Panc1 (cell line): ENCODE measurements around the gene EPHA6. TPM values are rescaled to one million over a fixed set of nuclear protein-coding genes. Genes with fewer than 3 reads are reported as not detected.

Experiments
- ATAC-seq: fragments of 200-7000 bp; cut with Tn5 transposase; 2 replicates; pipeline ENCODE4 v1.9.1; 2020; ENCODE audit warnings: mild to moderate bottlenecking, moderate library complexity
- BruUV-seq: library from RNA; stranded (reverse); fragments of 400-500 nt; replicated peaks from 2 replicates; lab custom pipeline; 2021; lab: Mats Ljungman, UMichigan
- CTCF ChIA-PET: fragments of 300-600 bp; sonication (Branson Sonifier 250); formaldehyde crosslinking; loops from one replicate; lab custom pipeline; 2022; ENCODE audit warnings: antibody characterized with exemption; lab: Charles Lee
- POLR2A ChIA-PET: fragments of 300-600 bp; sonication (Branson Sonifier 250); formaldehyde crosslinking; loops from one replicate; lab custom pipeline; 2022; ENCODE audit warnings: antibody characterized with exemption; lab: Charles Lee
- DNase-seq: peaks from one replicate; pipeline ENCODE4 v3.0.0-alpha.2; 2010; ENCODE audit warnings: low read depth, low spot score
- H3K27ac ChIP-seq: 2 replicates; pipeline ENCODE4 v1.5.1; 2011; ENCODE audit warnings: mild to moderate bottlenecking, low read length, inconsistent platforms
- H3K27me3 ChIP-seq: fragments of 200-500 bp; sonication (Bioruptor generic); 2 replicates; pipeline ENCODE4 v1.6.0; 2014; ENCODE audit warnings: low read length, inconsistent platforms; ENCODE audit not compliant: control insufficient read depth, insufficient read depth
- H3K36me3 ChIP-seq: fragments of 200-500 bp; sonication (Bioruptor generic); 2 replicates; pipeline ENCODE4 v1.5.1; 2014; ENCODE audit warnings: inconsistent platforms, mild to moderate bottlenecking, low read length, moderate library complexity; ENCODE audit not compliant: control insufficient read depth, insufficient read depth
- H3K4me1 ChIP-seq: 2 replicates; pipeline ENCODE4 v1.5.1; 2011; ENCODE audit warnings: inconsistent platforms, mild to moderate bottlenecking, low read length, moderate library complexity; ENCODE audit not compliant: control insufficient read depth, insufficient read depth
- H3K4me3 ChIP-seq, 2 experiments: 2 replicates each; pipeline ENCODE4 v1.5.1; 2011 to 2012; ENCODE audit warnings: low read depth in 2 of 2, low read length in 2 of 2, mild to moderate bottlenecking in 2 of 2, inconsistent platforms in 1 of 2, moderate library complexity in 1 of 2
- H3K9me3 ChIP-seq: fragments of 200-500 bp; sonication (Bioruptor generic); 2 replicates; pipeline ENCODE4 v1.5.1; 2014; ENCODE audit warnings: low read depth, mild to moderate bottlenecking, inconsistent platforms, low read length, moderate library complexity; ENCODE audit not compliant: control insufficient read depth, insufficient read depth
- CTCF ChIP-seq: fragments of 450-650 bp; IDR thresholded peaks from 2 replicates; pipeline ENCODE4 v1.5.1; 2017; ENCODE audit warnings: mild to moderate bottlenecking
- POLR2AphosphoS5 ChIP-seq: IDR thresholded peaks from 2 replicates; pipeline ENCODE4 v1.6.1; 2012; ENCODE audit warnings: mild to moderate bottlenecking, low read depth, low read length, moderate library complexity
- REST ChIP-seq, 2 experiments: IDR thresholded peaks; 2 replicates each; pipeline ENCODE4 v1.6.1; 2011 to 2012; ENCODE audit warnings: low read depth in 2 of 2, control low read depth in 1 of 2, low read length in 1 of 2, mild to moderate bottlenecking in 1 of 2, moderate library complexity in 1 of 2; ENCODE audit not compliant: insufficient read depth in 1 of 2
- SIN3A ChIP-seq: IDR thresholded peaks from 2 replicates; pipeline ENCODE4 v1.6.1; 2012; ENCODE audit warnings: low read depth, mild to moderate bottlenecking, low read length, moderate library complexity, borderline replicate concordance; ENCODE audit not compliant: insufficient read depth
- TCF7L2 ChIP-seq: IDR thresholded peaks from 2 replicates; pipeline ENCODE4 v1.6.1; 2011; ENCODE audit warnings: mild to moderate bottlenecking, low read depth, low read length, inconsistent platforms
- in situ Hi-C: cut with HindIII; loops from 2 replicates; pipeline ENCODE4 v1.10.0; 2016; ENCODE audit warnings: low sequenced_read_pairs, low pct_unique_long_range_greater_than_20kb
- intact Hi-C: fragments of 100-400 bp; cut with micrococcal nuclease; formaldehyde crosslinking; loops from one replicate; pipeline ENCODE4 v1.10.0; 2022; ENCODE audit not compliant: unreplicated experiment
- total RNA-seq: library from RNA; stranded (reverse); gene quantifications from one replicate; pipeline ENCODE4 v1.2.1, GENCODE V29; 2021; ENCODE audit not compliant: unreplicated experiment

Gene EPHA6
- total RNA-seq, 1 experiment from 2014 or later: 0.57 TPM

GRCh38 chr3:97197083-97197482 is 382.7 kb downstream of the EPHA6 start:
- H3K4me1 ChIP-seq: no peaks in the 10 kb centered on the region
- no peak for ATAC-seq
- H3K27me3 ChIP-seq: no peaks in the 10 kb centered on the region
- BruUV-seq: no TSS peak
- in situ Hi-C loops (no loop called here), intact Hi-C loops (no loop called here)
- H3K9me3 ChIP-seq: no peaks in the 10 kb centered on the region
- POLR2A ChIA-PET: no interaction called here
- no peak overlapping the region for H3K4me3 ChIP-seq
- no peak for DNase-seq
- CTCF ChIA-PET: no interaction called here
- H3K36me3 ChIP-seq: no peaks in the 10 kb centered on the region
- no peak for TF ChIP-seq REST (IDR thresholded peaks at IDR 0.05; ENCODE audit: insufficient read depth in 1 of 2, low read depth in 2 of 2, low read length in 1 of 2)
- TF ChIP-seq CTCF: no peak
- TF ChIP-seq SIN3A: no peak
- TF ChIP-seq TCF7L2: no peak
- TF ChIP-seq POLR2AphosphoS5: no peak
- no peak overlapping the region for H3K27ac ChIP-seq

GRCh38 chr3:97197830-97198229 is 383.4 kb downstream of the EPHA6 start:
- no peak overlapping the region for H3K27ac ChIP-seq
- intact Hi-C loops: no loop called here
- H3K9me3 ChIP-seq: no peaks in the 10 kb centered on the region
- H3K36me3 ChIP-seq: no peaks in the 10 kb centered on the region
- POLR2A ChIA-PET: no interaction called here
- BruUV-seq: no TSS peak
- CTCF ChIA-PET: no interaction called here
- in situ Hi-C loops: no loop called here
- TF ChIP-seq REST (IDR thresholded peaks at IDR 0.05; ENCODE audit: insufficient read depth in 1 of 2, low read depth in 2 of 2, low read length in 1 of 2) (no peak), TCF7L2 (no peak), SIN3A (no peak), CTCF (no peak), POLR2AphosphoS5 (no peak)
- DNase-seq (no peak), ATAC-seq (no peak)
- H3K4me3 ChIP-seq: no peak overlapping the region
- H3K4me1 ChIP-seq: no peaks in the 10 kb centered on the region
- no peaks in the 10 kb centered on the region for H3K27me3 ChIP-seq
